GM18498 (cell line): ENCODE results near the gene TMEM163.
"Not testable (repeated sequence)": the region's sequence is repeated elsewhere in the genome, so short reads cannot be mapped to it uniquely, and the experiment has no call there.

Source experiments
- ATAC-seq: cut with Tn5 transposase; IDR thresholded peaks from one replicate; pipeline ENCODE4 v1.9.1; 2021; ENCODE audit warnings: mild to moderate bottlenecking, moderate library complexity; ENCODE audit not compliant: unreplicated experiment

Gene TMEM163

GRCh38 chr2:134499307-134499926 lies 219.4 kb downstream of the TMEM163 start:
- no peak for ATAC-seq

DNA sequence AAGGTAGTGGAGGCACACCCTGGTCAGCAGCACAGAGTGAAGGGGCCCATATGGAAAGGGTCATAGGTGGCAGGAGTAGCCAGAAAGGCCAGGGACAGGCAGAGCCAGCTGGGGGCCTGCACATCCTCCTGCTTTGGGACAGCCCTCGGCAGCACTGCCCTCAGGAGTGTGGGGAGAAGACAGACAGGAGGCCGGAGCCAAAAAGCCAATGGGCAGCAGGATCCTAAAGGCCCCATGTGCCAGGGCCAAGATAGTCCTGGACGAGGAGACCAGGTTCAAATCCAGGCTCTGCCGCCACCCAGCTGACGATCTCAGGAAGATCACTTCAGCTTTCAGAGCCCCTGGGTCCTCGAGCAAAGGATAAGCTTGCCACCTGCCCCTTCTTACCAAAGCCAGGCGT lies 220.1 kb downstream of the TMEM163 start:
- no peak for ATAC-seq

- ATAC-seq, result no peak
Observed at GRCh38 chr2:134493797-134494196, 225.0 kb downstream of the TMEM163 start.

DNA sequence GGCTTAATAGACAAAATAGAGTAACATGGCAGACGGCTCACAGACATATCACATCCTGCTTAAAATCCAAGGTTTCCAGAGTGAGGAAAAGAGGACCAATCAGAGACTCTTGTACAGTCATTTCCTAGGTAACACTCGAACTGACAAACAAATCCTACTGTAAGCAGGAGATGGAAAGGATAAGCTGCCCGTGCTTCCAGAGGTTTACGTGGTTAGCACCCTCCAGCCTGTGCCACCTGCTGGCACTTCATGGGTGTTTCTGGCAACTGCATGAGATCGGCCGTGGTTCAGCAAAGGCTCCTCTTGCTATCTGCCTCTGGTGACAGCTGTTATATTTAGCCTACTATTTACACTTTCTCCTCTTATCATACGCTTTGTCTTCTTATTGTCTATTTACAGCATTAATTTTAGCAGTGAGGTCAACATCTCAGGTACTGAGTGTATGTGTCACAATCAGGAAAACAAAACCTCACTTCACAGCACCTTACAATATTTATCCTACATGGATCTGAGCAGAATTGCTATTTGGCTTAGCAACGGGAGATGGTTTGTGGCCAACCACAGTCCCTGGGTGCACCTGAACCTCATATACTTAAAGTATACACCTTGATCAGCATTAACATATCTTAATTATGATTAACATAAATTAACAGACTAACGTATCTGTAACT lies 226.9 kb downstream of the TMEM163 start:
- no peak for ATAC-seq

- ATAC-seq, result no peak
Observed at GRCh38 chr2:134491022-134491421, 227.8 kb downstream of the TMEM163 start.

GRCh38 chr2:134490559-134490958 lies 228.2 kb downstream of the TMEM163 start:
- no peak for ATAC-seq

DNA sequence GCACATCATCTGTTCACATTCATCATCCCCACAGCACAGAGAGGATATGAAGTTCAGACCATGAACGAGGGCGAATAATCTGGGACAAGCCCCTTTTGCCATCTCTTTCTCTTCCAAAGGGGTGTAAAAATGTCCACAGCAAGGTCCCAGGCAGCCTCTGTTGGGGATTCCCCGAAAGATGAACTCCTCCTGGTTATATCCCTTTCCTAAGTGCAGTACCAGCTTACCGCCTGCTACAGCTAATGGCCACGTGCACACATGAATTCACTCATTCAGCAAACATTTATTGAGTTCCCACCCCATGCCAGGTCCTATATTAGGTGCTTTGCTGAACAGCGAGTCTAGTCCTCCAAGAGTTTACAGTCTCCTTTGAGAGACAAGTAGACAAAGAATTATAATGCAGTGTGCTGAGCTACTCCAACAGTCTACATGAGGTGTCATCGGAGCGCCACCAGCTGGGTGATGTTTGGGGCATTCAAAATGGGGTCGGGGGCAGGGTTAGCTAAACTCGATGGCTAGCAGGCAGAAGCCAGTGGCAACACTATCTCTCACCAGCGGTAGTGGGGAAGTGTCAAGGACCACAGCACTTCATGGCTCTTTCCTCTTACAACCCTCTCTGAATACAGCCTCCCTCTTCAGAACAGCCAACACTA lies 228.9 kb downstream of the TMEM163 start:
- ATAC-seq, result no peak

DNA sequence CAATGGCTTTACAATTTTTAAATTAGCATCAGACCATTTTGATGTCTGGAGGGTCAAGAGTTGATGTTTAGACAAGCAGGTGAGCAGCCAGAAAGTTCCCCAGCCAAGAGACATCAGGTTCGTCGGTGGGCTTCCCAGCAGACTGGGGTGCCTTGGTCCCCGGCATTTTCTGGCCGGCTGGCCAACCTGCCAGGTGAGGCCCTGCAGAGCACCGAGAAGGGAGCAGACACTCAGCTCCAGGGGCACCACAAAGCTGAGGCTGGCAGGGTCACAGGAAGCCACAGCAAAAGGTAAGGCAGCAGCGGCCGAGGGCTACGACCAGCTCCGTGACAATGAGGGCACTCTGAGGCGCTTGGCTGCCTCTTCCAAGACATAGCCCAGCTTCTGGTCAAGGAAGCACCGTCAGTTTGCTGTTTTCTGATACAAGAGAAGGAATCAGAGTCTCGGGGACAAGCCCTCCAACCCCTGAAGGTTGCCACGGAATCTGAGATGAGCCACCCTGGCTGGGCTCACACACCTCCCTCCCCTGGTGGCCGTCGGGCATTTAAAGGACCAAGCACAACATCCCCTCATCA lies 235.9 kb downstream of the TMEM163 start:
- ATAC-seq, result no peak

DNA sequence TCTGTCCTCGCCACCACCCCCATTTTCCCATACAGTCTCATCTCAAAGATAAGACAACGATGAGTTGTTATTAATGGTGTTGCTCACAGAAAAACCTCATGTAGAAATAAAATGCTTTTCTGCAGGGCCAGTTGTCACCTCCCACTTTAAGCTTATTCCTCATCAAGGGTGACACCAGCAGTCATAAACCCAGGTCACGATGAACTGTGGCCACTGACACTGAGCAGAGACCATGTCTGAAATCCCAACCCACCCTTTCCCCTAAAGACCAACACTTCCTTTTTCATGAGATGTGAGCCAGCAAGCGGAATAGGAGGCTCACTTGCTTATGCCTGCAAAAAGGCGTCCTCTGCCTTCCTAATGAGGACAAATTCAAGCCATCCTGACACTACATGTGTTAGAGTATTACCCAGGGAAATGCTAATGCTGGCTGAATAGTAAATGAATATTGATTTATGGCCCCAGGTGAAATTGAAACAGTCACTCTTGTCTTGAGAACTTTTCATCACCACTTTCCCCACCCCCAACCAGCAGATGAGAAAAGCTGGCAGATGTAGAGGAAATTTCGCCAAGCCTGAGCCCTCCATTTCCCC lies 236.6 kb downstream of the TMEM163 start:
- ATAC-seq, result no peak

GRCh38 chr2:134479696-134480330 lies 239.0 kb downstream of the TMEM163 start:
- ATAC-seq, result no peak

- not testable (repeated sequence) for ATAC-seq
Observed at GRCh38 chr2:134476982-134477381, 241.8 kb downstream of the TMEM163 start.

- no peak for ATAC-seq
Observed at GRCh38 chr2:134470561-134471168, 248.1 kb downstream of the TMEM163 start.

DNA sequence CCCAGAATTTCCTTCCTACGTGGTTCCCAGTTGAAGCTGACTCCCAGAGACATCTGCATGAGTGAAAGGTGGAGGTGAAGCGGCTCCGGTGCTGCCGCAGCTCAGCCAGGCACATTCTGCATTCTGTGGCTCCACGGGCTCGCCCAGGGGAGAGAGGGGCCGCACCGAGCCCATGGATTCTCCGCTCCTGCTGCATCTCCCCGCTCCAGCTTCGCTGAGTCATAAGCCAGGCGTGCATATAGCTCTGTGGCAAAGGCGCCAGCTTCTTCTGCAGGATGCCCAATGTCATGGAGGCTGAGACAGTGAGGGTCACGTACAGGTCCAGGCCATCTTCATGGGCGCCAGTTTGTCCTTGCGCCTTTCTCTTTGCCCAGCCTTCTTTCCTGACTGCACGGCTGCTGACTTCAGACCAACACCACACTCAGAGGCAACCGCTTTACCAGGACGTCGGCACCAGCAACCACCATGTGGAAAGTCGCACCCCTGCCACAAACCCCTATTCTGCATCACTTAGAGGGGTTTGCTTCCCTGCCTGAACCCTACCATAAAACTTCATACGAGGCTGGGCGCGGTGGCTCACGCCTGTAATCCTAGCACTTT lies 249.2 kb downstream of the TMEM163 start:
- ATAC-seq, result no peak

DNA sequence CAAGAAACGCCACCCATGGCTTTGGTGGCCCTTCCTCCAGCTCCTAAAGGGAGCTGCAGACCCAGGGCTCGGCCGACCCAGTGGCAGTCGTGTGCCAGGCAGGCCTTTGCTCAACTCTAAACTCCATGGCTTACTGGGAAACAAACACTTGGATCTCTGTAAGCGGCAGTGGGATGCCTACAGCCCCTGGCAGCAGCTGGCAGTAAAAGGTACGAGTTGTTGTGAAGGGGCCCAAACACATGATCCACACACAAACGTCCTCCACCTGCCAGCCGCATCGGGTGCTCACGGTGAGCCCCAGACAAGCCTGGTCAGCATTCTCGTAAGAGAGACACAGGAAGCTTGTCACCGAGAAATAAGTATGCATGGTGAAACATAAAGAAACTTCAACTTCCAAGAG lies 250.0 kb downstream of the TMEM163 start:
- ATAC-seq, result no peak

- no peak for ATAC-seq
Observed at GRCh38 chr2:134468164-134468563, 250.6 kb downstream of the TMEM163 start.

GRCh38 chr2:134466141-134466540 lies 252.7 kb downstream of the TMEM163 start:
- ATAC-seq, result no peak

DNA sequence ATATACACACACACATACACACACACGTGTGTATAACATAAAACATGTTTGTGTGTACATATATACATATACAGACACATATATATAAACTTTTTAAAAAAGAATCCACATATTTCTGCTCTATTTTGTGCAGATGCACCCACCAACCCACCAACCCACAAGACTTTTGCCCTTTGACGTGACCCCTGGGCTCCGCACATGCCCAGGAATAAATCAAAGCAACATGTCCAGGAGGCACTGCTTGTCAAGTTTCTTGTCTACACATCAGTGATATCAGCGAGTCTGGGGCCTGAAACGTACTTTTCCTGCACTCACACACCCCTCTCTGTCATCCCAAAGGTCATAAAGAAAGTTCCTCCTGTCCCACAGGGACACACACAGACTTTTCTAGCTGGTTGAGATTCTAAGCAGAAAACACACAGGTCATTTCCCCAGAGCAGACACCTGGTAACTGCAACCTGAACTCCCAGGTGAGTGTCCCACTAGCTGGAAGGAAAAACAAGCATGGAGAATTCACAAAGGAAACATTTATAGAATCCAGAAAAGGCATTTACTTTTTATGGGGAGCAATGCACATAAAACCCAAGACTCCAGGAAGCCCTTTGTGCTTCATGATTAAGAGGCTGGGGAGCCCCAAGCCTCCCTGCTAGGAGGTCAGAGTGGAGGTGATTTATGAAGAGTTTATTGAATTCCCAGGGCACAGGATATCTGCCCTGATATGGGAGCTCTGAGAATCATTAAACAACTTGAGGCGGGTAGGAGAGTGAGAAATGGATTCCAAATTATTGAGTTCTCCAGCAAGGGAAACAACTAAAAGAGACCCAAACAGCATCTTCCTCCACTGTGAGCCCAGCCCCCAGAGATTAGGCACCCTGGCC lies 253.3 kb downstream of the TMEM163 start:
- ATAC-seq, result no peak

DNA sequence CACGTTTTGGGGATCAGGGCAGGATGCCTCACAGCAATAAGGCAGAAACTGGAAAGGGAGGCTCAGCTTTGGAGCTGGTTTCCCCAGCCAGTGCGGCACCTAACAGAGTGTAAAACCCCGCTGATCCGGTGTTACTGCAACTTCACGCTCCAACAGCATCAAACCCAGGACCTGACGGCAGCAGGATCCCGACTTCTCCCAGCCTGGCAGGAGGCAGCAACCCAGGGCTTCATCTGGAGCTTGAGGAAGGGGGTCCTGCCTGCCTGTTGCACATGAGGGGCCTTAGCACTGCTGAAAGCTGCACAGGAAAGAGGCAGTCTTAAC lies 255.1 kb downstream of the TMEM163 start:
- no peak for ATAC-seq
